ENCODE measurements around the gene TTC28.
A peak's percentile ranks its signal among the peaks of the same experiment; 100 is the strongest.
"Not testable (repeated sequence)": the region's sequence is repeated elsewhere in the genome, so short reads cannot be mapped to it uniquely, and the experiment has no call there.

The TTC28 gene

GRCh38 chr22:28674121-28674563, 5.5 kb downstream of the TTC28 start:
- DNase-seq = peak; percentile 55 to 71

GRCh38 chr22:28670756-28671155, 8.9 kb downstream of the TTC28 start:
- no peak for DNase-seq

- DNase-seq = no peak
These were observed 9.5 kb downstream of the TTC28 start for GRCh38 chr22:28670161-28670560.

GRCh38 chr22:28669387-28669786, 10.3 kb downstream of the TTC28 start:
- DNase-seq = no peak

- DNase-seq = not testable (repeated sequence)
These were observed 16.1 kb downstream of the TTC28 start for GRCh38 chr22:28663569-28663942.

GRCh38 chr22:28658448-28658847, 21.2 kb downstream of the TTC28 start:
- DNase-seq = no peak

- no peak for DNase-seq
These were observed 23.5 kb downstream of the TTC28 start for GRCh38 chr22:28656181-28656580.

- no peak for DNase-seq
These were observed 29.2 kb downstream of the TTC28 start for GRCh38 chr22:28650463-28650862.

- DNase-seq = no peak
These were observed 30.8 kb downstream of the TTC28 start for GRCh38 chr22:28648792-28649191.

GRCh38 chr22:28647216-28647615, 32.4 kb downstream of the TTC28 start:
- no peak for DNase-seq

GRCh38 chr22:28639321-28639720, 40.3 kb downstream of the TTC28 start:
- DNase-seq = no peak

GRCh38 chr22:28637225-28637624, 42.4 kb downstream of the TTC28 start:
- DNase-seq = no peak

GRCh38 chr22:28630177-28630574, 49.5 kb downstream of the TTC28 start:
- DNase-seq = no peak

GRCh38 chr22:28629420-28630176, 50.0 kb downstream of the TTC28 start:
- DNase-seq = no peak

GRCh38 chr22:28628766-28629165, 50.9 kb downstream of the TTC28 start:
- no peak for DNase-seq

- no peak for DNase-seq
These were observed 51.8 kb downstream of the TTC28 start for GRCh38 chr22:28627791-28628190.

- DNase-seq = no peak
These were observed 59.3 kb downstream of the TTC28 start for GRCh38 chr22:28620244-28620922.

GRCh38 chr22:28619236-28619635, 60.4 kb downstream of the TTC28 start:
- DNase-seq = no peak

GRCh38 chr22:28615423-28615822, 64.2 kb downstream of the TTC28 start:
- not testable (repeated sequence) for DNase-seq

- DNase-seq = no peak
These were observed 69.7 kb downstream of the TTC28 start for GRCh38 chr22:28609921-28610320.

GRCh38 chr22:28608546-28608945, 71.1 kb downstream of the TTC28 start:
- no peak for DNase-seq

- no peak for DNase-seq
These were observed 71.8 kb downstream of the TTC28 start for GRCh38 chr22:28607795-28608194.

GRCh38 chr22:28604966-28605761, 74.5 kb downstream of the TTC28 start:
- no peak for DNase-seq

- DNase-seq = no peak
These were observed 77.7 kb downstream of the TTC28 start for GRCh38 chr22:28601915-28602314.

All from CD4-positive, alpha-beta T cell treated with Interleukin-1 beta for 1 hour (primary cell).